ENCODE data around the gene ATP8A2. TPM values are rescaled to one million over a fixed set of nuclear protein-coding genes. Genes with fewer than 3 reads are reported as not detected.
"Not testable (repeated sequence)": the region's sequence is repeated elsewhere in the genome, so short reads cannot be mapped to it uniquely, and the experiment has no call there.

Gene ATP8A2
- total RNA-seq, 1 donor from 2014 or later: 39.1 TPM

- no peak for TF ChIP-seq CTCF (IDR thresholded peaks at IDR 0.05; ENCODE audit: unreplicated experiment)
- H3K36me3 Mint-ChIP-seq: no peaks in the 10 kb centered on the region
- H3K27me3 Mint-ChIP-seq (ENCODE audit: low read depth): peaks cover 4% of the 10 kb centered on the region
- no peak overlapping the region for H3K27ac Mint-ChIP-seq
- DNase-seq (ENCODE audit: low spot score in 2 of 2, unreplicated experiment in 2 of 2): no peak
- H3K9me3 Mint-ChIP-seq: no peaks in the 10 kb centered on the region
- no peaks in the 10 kb centered on the region for H3K4me1 Mint-ChIP-seq
- H3K4me3 Mint-ChIP-seq: no peak overlapping the region
These were observed 129.5 kb downstream of the ATP8A2 start for GRCh38 chr13:25501231-25501630.

- H3K4me1 Mint-ChIP-seq: no peaks in the 10 kb centered on the region
- DNase-seq (ENCODE audit: low spot score in 2 of 2, unreplicated experiment in 2 of 2): no peak
- H3K27me3 Mint-ChIP-seq (ENCODE audit: low read depth): peaks cover 4% of the 10 kb centered on the region
- no peak overlapping the region for H3K4me3 Mint-ChIP-seq
- no peak for TF ChIP-seq CTCF (IDR thresholded peaks at IDR 0.05; ENCODE audit: unreplicated experiment)
- no peaks in the 10 kb centered on the region for H3K9me3 Mint-ChIP-seq
- H3K36me3 Mint-ChIP-seq: no peaks in the 10 kb centered on the region
- no peak overlapping the region for H3K27ac Mint-ChIP-seq
These were observed 130.3 kb downstream of the ATP8A2 start for GRCh38 chr13:25502031-25502430.

GRCh38 chr13:25502551-25502950, 130.8 kb downstream of the ATP8A2 start:
- TF ChIP-seq CTCF (IDR thresholded peaks at IDR 0.05; ENCODE audit: unreplicated experiment): no peak
- DNase-seq (ENCODE audit: low spot score in 2 of 2, unreplicated experiment in 2 of 2): no peak
- no peaks in the 10 kb centered on the region for H3K9me3 Mint-ChIP-seq
- peaks cover 4% of the 10 kb centered on the region for H3K27me3 Mint-ChIP-seq (ENCODE audit: low read depth)
- no peak overlapping the region for H3K4me3 Mint-ChIP-seq
- no peaks in the 10 kb centered on the region for H3K36me3 Mint-ChIP-seq
- H3K27ac Mint-ChIP-seq: no peak overlapping the region
- no peaks in the 10 kb centered on the region for H3K4me1 Mint-ChIP-seq

- DNase-seq (ENCODE audit: low spot score in 2 of 2, unreplicated experiment in 2 of 2): no peak
- no peaks in the 10 kb centered on the region for H3K9me3 Mint-ChIP-seq
- peaks cover 4% of the 10 kb centered on the region for H3K27me3 Mint-ChIP-seq (ENCODE audit: low read depth)
- no peak for TF ChIP-seq CTCF (IDR thresholded peaks at IDR 0.05; ENCODE audit: unreplicated experiment)
- no peak overlapping the region for H3K27ac Mint-ChIP-seq
- no peak overlapping the region for H3K4me3 Mint-ChIP-seq
- H3K4me1 Mint-ChIP-seq: no peaks in the 10 kb centered on the region
- peaks cover 3% of the 10 kb centered on the region for H3K36me3 Mint-ChIP-seq
These were observed 132.1 kb downstream of the ATP8A2 start for GRCh38 chr13:25503856-25504255.

GRCh38 chr13:25507841-25508240, 136.1 kb downstream of the ATP8A2 start:
- Mint-ChIP-seq H3K4me1 (no peaks in the 10 kb centered on the region), H3K27ac (no peak overlapping the region), H3K36me3 (peaks cover 16% of the 10 kb centered on the region), H3K4me3 (no peak overlapping the region), H3K9me3 (peaks cover 15% of the 10 kb centered on the region), H3K27me3 (ENCODE audit: low read depth) (no peaks in the 10 kb centered on the region)
- DNase-seq (ENCODE audit: low spot score in 2 of 2, unreplicated experiment in 2 of 2): no peak
- no peak for TF ChIP-seq CTCF (IDR thresholded peaks at IDR 0.05; ENCODE audit: unreplicated experiment)

GRCh38 chr13:25513060-25513459, 141.3 kb downstream of the ATP8A2 start:
- not testable (repeated sequence) for H3K27ac Mint-ChIP-seq; DNase-seq (ENCODE audit: low spot score in 2 of 2, unreplicated experiment in 2 of 2); H3K4me3 Mint-ChIP-seq; H3K27me3 Mint-ChIP-seq (ENCODE audit: low read depth); H3K4me1 Mint-ChIP-seq
- peaks cover 20% of the 10 kb centered on the region for H3K9me3 Mint-ChIP-seq
- peaks cover 20% of the 10 kb centered on the region for H3K36me3 Mint-ChIP-seq

Measured in mesothelial cell of epicardium (in vitro differentiated cells).